ENCODE measurements around the gene ATP5PO.

DNA sequence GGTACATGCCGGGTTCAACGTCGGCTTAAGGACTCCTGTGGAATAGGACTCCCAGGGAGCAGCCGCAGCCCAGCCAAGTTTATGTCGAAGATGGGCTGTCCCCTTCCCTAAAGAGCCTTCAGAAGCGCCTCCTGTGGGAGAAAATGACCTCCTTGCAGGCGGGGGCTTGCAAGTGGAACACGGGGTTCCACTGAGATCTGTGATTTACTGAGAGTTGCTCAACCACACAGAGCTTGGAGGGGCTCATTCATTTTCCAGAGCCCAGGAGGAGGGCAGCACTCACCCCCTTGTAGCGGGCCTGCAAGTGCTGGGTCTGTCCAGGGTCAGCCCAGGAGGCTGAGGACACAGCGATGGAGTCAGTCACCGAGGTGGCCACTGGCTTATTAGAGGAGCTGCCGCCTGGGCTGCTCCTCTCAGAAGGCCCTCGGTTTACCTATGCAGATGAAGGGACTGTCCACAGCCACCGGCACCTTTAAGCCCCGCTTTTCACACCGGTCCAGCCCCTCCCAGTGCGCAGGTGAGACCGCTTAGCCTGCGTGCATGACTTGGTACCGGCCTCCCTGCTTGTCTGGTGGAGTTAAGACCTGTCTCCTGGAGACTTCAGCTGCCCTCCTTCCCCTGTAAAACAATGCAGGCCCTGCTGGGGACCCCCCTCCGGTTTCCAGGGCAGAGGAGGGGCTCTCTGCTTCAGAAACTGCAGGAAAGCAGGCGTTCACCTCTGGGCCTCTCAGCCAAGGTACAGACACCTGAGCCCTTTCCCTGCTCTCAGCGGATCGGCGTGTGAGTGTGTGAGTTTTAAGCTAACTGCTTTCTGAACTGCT is 57.5 kb downstream of the ATP5PO start:
- TF ChIP-seq, protein P1, sequence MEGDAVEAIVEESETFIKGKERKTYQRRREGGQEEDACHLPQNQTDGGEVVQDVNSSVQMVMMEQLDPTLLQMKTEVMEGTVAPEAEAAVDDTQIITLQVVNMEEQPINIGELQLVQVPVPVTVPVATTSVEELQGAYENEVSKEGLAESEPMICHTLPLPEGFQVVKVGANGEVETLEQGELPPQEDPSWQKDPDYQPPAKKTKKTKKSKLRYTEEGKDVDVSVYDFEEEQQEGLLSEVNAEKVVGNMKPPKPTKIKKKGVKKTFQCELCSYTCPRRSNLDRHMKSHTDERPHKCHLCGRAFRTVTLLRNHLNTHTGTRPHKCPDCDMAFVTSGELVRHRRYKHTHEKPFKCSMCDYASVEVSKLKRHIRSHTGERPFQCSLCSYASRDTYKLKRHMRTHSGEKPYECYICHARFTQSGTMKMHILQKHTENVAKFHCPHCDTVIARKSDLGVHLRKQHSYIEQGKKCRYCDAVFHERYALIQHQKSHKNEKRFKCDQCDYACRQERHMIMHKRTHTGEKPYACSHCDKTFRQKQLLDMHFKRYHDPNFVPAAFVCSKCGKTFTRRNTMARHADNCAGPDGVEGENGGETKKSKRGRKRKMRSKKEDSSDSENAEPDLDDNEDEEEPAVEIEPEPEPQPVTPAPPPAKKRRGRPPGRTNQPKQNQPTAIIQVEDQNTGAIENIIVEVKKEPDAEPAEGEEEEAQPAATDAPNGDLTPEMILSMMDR (IDR thresholded peaks at IDR 0.05), result no peak
- no peak for TF ChIP-seq POLR2A (IDR thresholded peaks at IDR 0.05)

Data from uterus (tissue), 2 donors.